Stimulated activated effector memory CD8-positive, alpha-beta T cell treated with anti-CD3 and anti-CD28 coated beads, Interleukin-12 subunit alpha, Interleukin-12 subunit beta, amount 100 ng/mL, for 72 hours (primary cell): ENCODE results near the gene TRIM61.
"Not testable (repeated sequence)": the region's sequence is repeated elsewhere in the genome, so short reads cannot be mapped to it uniquely, and the experiment has no call there.

Experiments
- ATAC-seq: fragments of 150-1000 bp; cut with Tn5 transposase; 2 replicates; pipeline ENCODE4 v1.10.0; 2021
- DNase-seq, 2 donors: peaks; one replicate each; pipeline ENCODE4 v3.0.0; 2021 to 2022; ENCODE audit warnings: low spot score in 2 of 2
- H3K27ac Mint-ChIP-seq: one replicate; pipeline ENCODE4 v1.8.0; 2022; ENCODE audit warnings: mild to moderate bottlenecking, mixed read lengths
- H3K36me3 Mint-ChIP-seq: one replicate; pipeline ENCODE4 v1.8.0; 2022; ENCODE audit warnings: mild to moderate bottlenecking, mixed read lengths
- H3K4me1 Mint-ChIP-seq: one replicate; pipeline ENCODE4 v1.8.0; 2022; ENCODE audit warnings: mixed read lengths
- H3K4me3 Mint-ChIP-seq: one replicate; pipeline ENCODE4 v1.8.0; 2022; ENCODE audit warnings: mild to moderate bottlenecking, mixed read lengths
- H3K9me3 Mint-ChIP-seq: one replicate; pipeline ENCODE4 v1.8.0; 2022; ENCODE audit warnings: mixed read lengths

The TRIM61 gene

GRCh38 chr4:164977243-164978164 lies at the start of gene TRIM61:
TSS of gene TRIM61 (minus strand) at chr4:164977657. CDS start at chr4:164970002, 7,655 bp downstream.
- peak; percentile 23 to 64 for DNase-seq
- peaks cover 18% of the 10 kb centered on the region for H3K4me1 Mint-ChIP-seq
- peaks cover 22% of the 10 kb centered on the region for H3K36me3 Mint-ChIP-seq
- H3K4me3 Mint-ChIP-seq = peak within 1 kb of the TSS; percentile 81
- peak; percentile 89 for ATAC-seq
- H3K9me3 Mint-ChIP-seq = no peaks in the 10 kb centered on the region
- H3K27ac Mint-ChIP-seq = peak within 1 kb of the TSS; percentile 96

GRCh38 chr4:165025782-165026181 lies 48.3 kb upstream of the TRIM61 start:
- H3K4me3 Mint-ChIP-seq, ATAC-seq: not testable (repeated sequence)

GRCh38 chr4:165019995-165020394 lies 42.5 kb upstream of the TRIM61 start:
- not testable (repeated sequence) for H3K36me3 Mint-ChIP-seq, DNase-seq, ATAC-seq, H3K4me3 Mint-ChIP-seq, H3K4me1 Mint-ChIP-seq, H3K27ac Mint-ChIP-seq, H3K9me3 Mint-ChIP-seq

More at GRCh38 chr4:165025782-165026181, 48.3 kb upstream of the TRIM61 start:
- not testable (repeated sequence) for H3K36me3 Mint-ChIP-seq, DNase-seq, H3K9me3 Mint-ChIP-seq, H3K4me1 Mint-ChIP-seq, H3K27ac Mint-ChIP-seq

- no peaks in the 10 kb centered on the region for H3K36me3 Mint-ChIP-seq
- DNase-seq (no peak), ATAC-seq (peak; percentile 78)
- no peaks in the 10 kb centered on the region for H3K4me1 Mint-ChIP-seq
- H3K27ac Mint-ChIP-seq = no peak overlapping the region
- no peak overlapping the region for H3K4me3 Mint-ChIP-seq
- no peaks in the 10 kb centered on the region for H3K9me3 Mint-ChIP-seq
Measured at GRCh38 chr4:165016971-165017370, 39.5 kb upstream of the TRIM61 start.

- ATAC-seq (no peak), DNase-seq (no peak)
- peaks cover 13% of the 10 kb centered on the region for H3K4me1 Mint-ChIP-seq
- H3K9me3 Mint-ChIP-seq = no peaks in the 10 kb centered on the region
- H3K36me3 Mint-ChIP-seq = no peaks in the 10 kb centered on the region
- H3K4me3 Mint-ChIP-seq = no peak overlapping the region
- no peak overlapping the region for H3K27ac Mint-ChIP-seq
Measured at GRCh38 chr4:165013691-165014090, 36.2 kb upstream of the TRIM61 start.

GRCh38 chr4:165011403-165011802 lies 33.9 kb upstream of the TRIM61 start:
- ATAC-seq (no peak), DNase-seq (no peak)
- Mint-ChIP-seq H3K4me1 (peaks cover 13% of the 10 kb centered on the region), H3K36me3 (no peaks in the 10 kb centered on the region), H3K9me3 (no peaks in the 10 kb centered on the region), H3K27ac (no peak overlapping the region), H3K4me3 (no peak overlapping the region)

- no peak for ATAC-seq
- Mint-ChIP-seq H3K9me3 (no peaks in the 10 kb centered on the region), H3K4me1 (peaks cover 13% of the 10 kb centered on the region)
Measured at GRCh38 chr4:165010991-165011390, 33.5 kb upstream of the TRIM61 start.

GRCh38 chr4:165010487-165010886 lies 33.0 kb upstream of the TRIM61 start:
- no peak for ATAC-seq
- Mint-ChIP-seq H3K27ac (no peak overlapping the region), H3K4me3 (no peak overlapping the region), H3K4me1 (peaks cover 13% of the 10 kb centered on the region), H3K36me3 (no peaks in the 10 kb centered on the region), H3K9me3 (no peaks in the 10 kb centered on the region)
- no peak for DNase-seq

More at GRCh38 chr4:165010991-165011390, 33.5 kb upstream of the TRIM61 start:
- no peak for DNase-seq
- Mint-ChIP-seq H3K36me3 (no peaks in the 10 kb centered on the region), H3K4me3 (no peak overlapping the region), H3K27ac (no peak overlapping the region)

GRCh38 chr4:165009493-165010227 lies 32.2 kb upstream of the TRIM61 start:
- no peak overlapping the region for H3K27ac Mint-ChIP-seq
- no peaks in the 10 kb centered on the region for H3K9me3 Mint-ChIP-seq
- ATAC-seq (peak; percentile 95), DNase-seq (peak; percentile 11 to 64)
- H3K4me1 Mint-ChIP-seq = peaks cover 13% of the 10 kb centered on the region
- H3K36me3 Mint-ChIP-seq = no peaks in the 10 kb centered on the region
- no peak overlapping the region for H3K4me3 Mint-ChIP-seq

- Mint-ChIP-seq H3K4me3 (no peak overlapping the region), H3K9me3 (no peaks in the 10 kb centered on the region), H3K27ac (no peak overlapping the region), H3K36me3 (no peaks in the 10 kb centered on the region), H3K4me1 (peaks cover 13% of the 10 kb centered on the region)
- ATAC-seq = no peak
- DNase-seq = no peak
Measured at GRCh38 chr4:165006886-165007285, 29.4 kb upstream of the TRIM61 start.

GRCh38 chr4:165006456-165006855 lies 29.0 kb upstream of the TRIM61 start:
- no peaks in the 10 kb centered on the region for H3K9me3 Mint-ChIP-seq
- no peak overlapping the region for H3K4me3 Mint-ChIP-seq
- no peak for DNase-seq
- H3K27ac Mint-ChIP-seq = no peak overlapping the region
- no peaks in the 10 kb centered on the region for H3K36me3 Mint-ChIP-seq
- H3K4me1 Mint-ChIP-seq = peaks cover 13% of the 10 kb centered on the region
- no peak for ATAC-seq

GRCh38 chr4:165005352-165005925 lies 28.0 kb upstream of the TRIM61 start:
- peaks cover 13% of the 10 kb centered on the region for H3K4me1 Mint-ChIP-seq
- no peaks in the 10 kb centered on the region for H3K9me3 Mint-ChIP-seq
- no peak overlapping the region for H3K4me3 Mint-ChIP-seq
- DNase-seq (no peak), ATAC-seq (no peak)
- H3K27ac Mint-ChIP-seq = no peak overlapping the region
- no peaks in the 10 kb centered on the region for H3K36me3 Mint-ChIP-seq

GRCh38 chr4:165001957-165002356 lies 24.5 kb upstream of the TRIM61 start:
- H3K27ac Mint-ChIP-seq = not testable (repeated sequence)

GRCh38 chr4:164998526-164999080 lies 21.1 kb upstream of the TRIM61 start:
- H3K4me1 Mint-ChIP-seq, H3K4me3 Mint-ChIP-seq, H3K27ac Mint-ChIP-seq, H3K9me3 Mint-ChIP-seq, DNase-seq, H3K36me3 Mint-ChIP-seq, ATAC-seq: not testable (repeated sequence)

More at GRCh38 chr4:165001957-165002356, 24.5 kb upstream of the TRIM61 start:
- not testable (repeated sequence) for H3K4me3 Mint-ChIP-seq, H3K4me1 Mint-ChIP-seq, H3K36me3 Mint-ChIP-seq, H3K9me3 Mint-ChIP-seq, DNase-seq, ATAC-seq

GRCh38 chr4:164997941-164998340 lies 20.5 kb upstream of the TRIM61 start:
- Mint-ChIP-seq H3K36me3 (no peaks in the 10 kb centered on the region), H3K4me3 (no peak overlapping the region), H3K27ac (no peak overlapping the region), H3K9me3 (no peaks in the 10 kb centered on the region), H3K4me1 (no peaks in the 10 kb centered on the region)
- no peak for ATAC-seq
- no peak for DNase-seq
